Natural killer cell (primary cell): ENCODE data around the gene MKNK1. TPM values are rescaled to one million over a fixed set of nuclear protein-coding genes. Genes with fewer than 3 reads are reported as not detected.
A peak's percentile ranks its signal among the peaks of the same experiment; 100 is the strongest.

Source experiments
- ATAC-seq, 3 donors: fragments of 150-1000 bp in 2 of 3; fragments of 200-7000 bp in 1 of 3; cut with Tn5 transposase; 1 replicate in 1 of 3; 2 replicates in 2 of 3; pipeline ENCODE4 v1.10.0; 2021; ENCODE audit warnings: mild to moderate bottlenecking in 2 of 3, moderate library complexity in 2 of 3
- DNase-seq, 2 donors: peaks; one replicate each; pipeline versions ENCODE4 v3.0.0 to v3.0.0-alpha.2; 2013 to 2021; ENCODE audit warnings: mixed read lengths in 1 of 2
- H3K27ac ChIP-seq: one replicate; pipeline ENCODE4 v1.5.1; 2013; ENCODE audit warnings: mild to moderate bottlenecking, low read length
- H3K27me3 ChIP-seq: one replicate; pipeline ENCODE4 v1.6.1; 2013; ENCODE audit warnings: low read length; ENCODE audit not compliant: control insufficient read depth, insufficient read depth
- H3K36me3 ChIP-seq: one replicate; pipeline ENCODE4 v1.6.1; 2013; ENCODE audit warnings: low read length; ENCODE audit not compliant: control insufficient read depth, insufficient read depth
- H3K4me1 ChIP-seq: one replicate; pipeline ENCODE4 v1.6.1; 2013; ENCODE audit warnings: low read length; ENCODE audit not compliant: control insufficient read depth, insufficient read depth
- H3K4me3 ChIP-seq: one replicate; pipeline ENCODE4 v1.5.1; 2013; ENCODE audit warnings: low read length
- H3K9me3 ChIP-seq: one replicate; pipeline ENCODE4 v1.6.1; 2013; ENCODE audit warnings: low read length; ENCODE audit not compliant: control insufficient read depth, insufficient read depth
- H3K27ac Mint-ChIP-seq, 2 donors: one replicate each; pipeline ENCODE4 v1.8.0; 2022; ENCODE audit warnings: mild to moderate bottlenecking in 2 of 2, mixed read lengths in 2 of 2, moderate library complexity in 1 of 2
- H3K27me3 Mint-ChIP-seq, 2 donors: one replicate each; pipeline ENCODE4 v1.8.0; 2022; ENCODE audit warnings: low read depth in 2 of 2, mixed read lengths in 2 of 2
- H3K36me3 Mint-ChIP-seq: one replicate; pipeline ENCODE4 v1.8.0; 2022; ENCODE audit warnings: mixed read lengths
- H3K4me1 Mint-ChIP-seq, 2 donors: one replicate each; pipeline ENCODE4 v1.8.0; 2022; ENCODE audit warnings: mixed read lengths in 2 of 2
- H3K4me3 Mint-ChIP-seq: one replicate; pipeline ENCODE4 v1.8.0; 2022; ENCODE audit warnings: mild to moderate bottlenecking, moderate library complexity, mixed read lengths
- H3K9me3 Mint-ChIP-seq, 2 donors: one replicate each; pipeline ENCODE4 v1.8.0; 2022; ENCODE audit warnings: mixed read lengths in 2 of 2
- CTCF ChIP-seq: fragments of 200-600 bp; IDR thresholded peaks from one replicate; pipeline ENCODE4 v1.8.0; 2022; ENCODE audit warnings: antibody characterized with exemption
- WGBS: methylation state at CpG from one replicate; pipeline ENCODE4 v1.1.7; 2013; ENCODE audit warnings: missing lambda C conversion rate; ENCODE audit not compliant: insufficient coverage; 5-methylcytosine and 5-hydroxymethylcytosine counted together
- intact Hi-C: fragments of 100-400 bp; cut with micrococcal nuclease; formaldehyde crosslinking; loops from one replicate; pipeline ENCODE4 v1.14.2; 2022
- total RNA-seq, 4 donors: library from RNA; stranded (reverse); fragments of 120-200 nt in 1 of 4; gene quantifications; one replicate each; pipeline versions ENCODE4 v1.2.3 to v1.2.4, GENCODE V29; 2013 to 2022

The MKNK1 gene
- total RNA-seq, 3 donors from 2014 or later (not counting 1 experiment from before 2014, with no cell fraction given): 59.5 to 81.5 (median 65.5) TPM

- Mint-ChIP-seq H3K27ac (no peak overlapping the region), H3K4me3 (no peak overlapping the region), H3K36me3 (no peaks in the 10 kb centered on the region), H3K27me3 (no peaks in the 10 kb centered on the region), H3K9me3 (no peaks in the 10 kb centered on the region), H3K4me1 (peaks cover 8 to 10% of the 10 kb centered on the region in 2 donors)
- H3K27ac ChIP-seq: no peak overlapping the region
- no peaks in the 10 kb centered on the region for H3K36me3 ChIP-seq
- ATAC-seq: no peak
- no peak for TF ChIP-seq CTCF
- H3K4me3 ChIP-seq: no peak overlapping the region
- H3K4me1 ChIP-seq: peaks cover 7% of the 10 kb centered on the region
- 89% methylated on average over 6 of the region's 7 CpGs for whole genome bisulfite sequencing
- intact Hi-C loops: no loop called here
- no peak for DNase-seq
- H3K9me3 ChIP-seq: no peaks in the 10 kb centered on the region
- H3K27me3 ChIP-seq: no peaks in the 10 kb centered on the region
Observed at GRCh38 chr1:46621930-46622329, 17.9 kb upstream of the MKNK1 start.

GRCh38 chr1:46619656-46620258 is 15.7 kb upstream of the MKNK1 start:
- no peaks in the 10 kb centered on the region for H3K27me3 Mint-ChIP-seq
- peaks cover 18 to 25% of the 10 kb centered on the region in 2 donors for H3K4me1 Mint-ChIP-seq
- H3K9me3 Mint-ChIP-seq: no peaks in the 10 kb centered on the region

DNA sequence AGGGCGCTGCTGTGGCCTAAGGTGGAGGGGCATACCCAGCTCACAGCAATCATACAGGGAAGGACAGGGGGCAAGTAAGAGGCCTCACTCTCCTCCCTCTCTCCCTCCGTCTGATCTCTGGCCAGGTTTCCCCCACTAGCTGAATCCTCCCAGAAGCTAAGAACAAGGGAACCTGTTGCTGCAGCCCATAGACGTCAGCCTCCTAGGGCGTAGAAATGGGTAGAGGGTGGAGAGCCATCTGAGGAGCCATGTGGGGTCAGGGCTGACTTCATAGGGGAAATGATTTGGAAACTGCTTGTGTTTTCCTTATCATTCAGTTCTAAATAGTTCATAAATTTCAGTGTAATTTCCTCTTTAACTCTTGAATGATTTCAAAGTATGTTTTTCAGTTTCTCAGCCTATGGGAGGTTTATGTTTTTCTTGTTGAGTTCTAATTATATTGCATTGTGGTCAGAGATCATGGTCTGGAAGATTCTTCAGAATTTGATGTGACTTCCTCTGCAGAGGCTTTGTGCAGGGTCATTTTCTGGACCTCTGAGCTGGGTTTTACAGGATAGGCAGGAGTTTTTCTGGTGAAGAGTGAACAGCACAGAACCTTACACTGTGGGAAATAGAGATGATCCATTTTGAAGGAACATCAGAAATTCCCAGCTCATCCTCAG is 14.8 kb upstream of the MKNK1 start:
- no peak overlapping the region for H3K4me3 Mint-ChIP-seq

More at GRCh38 chr1:46619656-46620258, 15.7 kb upstream of the MKNK1 start:
- peak overlapping the region in 1 of 2 donors; percentile 27 for H3K27ac Mint-ChIP-seq
- no peaks in the 10 kb centered on the region for H3K9me3 ChIP-seq
- H3K27me3 ChIP-seq: no peaks in the 10 kb centered on the region
- H3K4me1 ChIP-seq: peaks cover 24% of the 10 kb centered on the region
- no peak for TF ChIP-seq CTCF
- H3K4me3 Mint-ChIP-seq: no peak overlapping the region
- no peaks in the 10 kb centered on the region for H3K36me3 Mint-ChIP-seq
- DNase-seq (no peak), ATAC-seq (no peak)
- intact Hi-C loops: loop anchor here (5.0 kb wide), 1 partner anchor 98 kb away; the partner anchor contains the start of gene EFCAB14
- WGBS: 90% methylated on average over 5 of the region's 5 CpGs
- no peaks in the 10 kb centered on the region for H3K36me3 ChIP-seq
- no peak overlapping the region for H3K27ac ChIP-seq
- no peak overlapping the region for H3K4me3 ChIP-seq

More for the DNA sequence above, 14.8 kb upstream of the MKNK1 start:
- no peaks in the 10 kb centered on the region for H3K9me3 Mint-ChIP-seq
- H3K27ac ChIP-seq: no peak overlapping the region
- H3K4me3 ChIP-seq: no peak overlapping the region
- no peaks in the 10 kb centered on the region for H3K36me3 ChIP-seq
- peaks cover 32% of the 10 kb centered on the region for H3K4me1 ChIP-seq
- TF ChIP-seq CTCF: no peak
- H3K4me1 Mint-ChIP-seq: peaks cover 23 to 34% of the 10 kb centered on the region in 2 donors
- no peak for ATAC-seq
- no peaks in the 10 kb centered on the region for H3K27me3 Mint-ChIP-seq
- intact Hi-C loops: loop anchor here (5.0 kb wide), 1 partner anchor 98 kb away; the partner anchor contains the start of gene EFCAB14
- peak overlapping the region; percentile 27 to 94 for H3K27ac Mint-ChIP-seq
- H3K27me3 ChIP-seq: no peaks in the 10 kb centered on the region
- DNase-seq: no peak
- H3K9me3 ChIP-seq: no peaks in the 10 kb centered on the region
- H3K36me3 Mint-ChIP-seq: no peaks in the 10 kb centered on the region
- 82% methylated on average over 4 of the region's 4 CpGs for WGBS
